Mucosa of descending colon (tissue), 3 donors: ENCODE results near the gene ACP2. TPM values are rescaled to one million over a fixed set of nuclear protein-coding genes. Genes with fewer than 3 reads are reported as not detected.
"Not testable (repeated sequence)": the region's sequence is repeated elsewhere in the genome, so short reads cannot be mapped to it uniquely, and the experiment has no call there.

ENCODE experiments used
- ATAC-seq: fragments of 200-7000 bp; cut with Tn5 transposase; one replicate; pipeline ENCODE4 v1.9.1; 2020; ENCODE audit warnings: mild to moderate bottlenecking, moderate library complexity
- DNase-seq, 3 donors: peaks; one replicate each; pipeline ENCODE4 v3.0.0-alpha.2; 2020
- H3K36me3 ChIP-seq: fragments of 200-600 bp; one replicate; pipeline ENCODE4 v1.8.0; 2021; ENCODE audit warnings: low read depth, mild to moderate bottlenecking
- H3K4me1 ChIP-seq: fragments of 200-600 bp; one replicate; pipeline ENCODE4 v1.8.0; 2021; ENCODE audit warnings: low read depth, mild to moderate bottlenecking
- H3K4me3 ChIP-seq: fragments of 200-600 bp; one replicate; pipeline ENCODE4 v1.8.0; 2021; ENCODE audit warnings: mild to moderate bottlenecking
- H3K9me3 ChIP-seq: fragments of 200-600 bp; one replicate; pipeline ENCODE4 v1.8.0; 2021; ENCODE audit warnings: mild to moderate bottlenecking
- intact Hi-C, 2 donors: fragments of 100-400 bp; cut with DNase I in 1 of 2; cut with micrococcal nuclease in 1 of 2; formaldehyde crosslinking; loops; one replicate each; pipeline versions ENCODE4 v1.11.0 to v1.11.1; 2022; cut with DNase I, micrococcal nuclease
- total RNA-seq, 3 donors: library from RNA; stranded (reverse); fragmentation: NEBNext Ultra II Directional in 2 of 3; extraction: Animal tissue kit (Norgen Biotek cat#: 25700) in 2 of 3; gene quantifications; one replicate each; pipeline versions ENCODE4 v1.2.1 to v1.2.4, GENCODE V29; 2021 to 2023
- TF ChIP-seq, protein P1 (sequence below): fragments of 200-600 bp; IDR thresholded peaks from one replicate; pipeline ENCODE4 v1.8.0; 2022; ENCODE audit warnings: antibody characterized with exemption, mild to moderate bottlenecking
- donor health status: DM: no; HTN: no; CAD: no; lungs with moderate emphysema.
- donor health status: DM: no; HTN: no; CAD: no.
- donor health status: DM: no; HTN: yes; CAD: no.

The ACP2 gene
- total RNA-seq, 3 donors from 2014 or later, result 42.6 to 53.8 (median 51.1) TPM

DNA sequence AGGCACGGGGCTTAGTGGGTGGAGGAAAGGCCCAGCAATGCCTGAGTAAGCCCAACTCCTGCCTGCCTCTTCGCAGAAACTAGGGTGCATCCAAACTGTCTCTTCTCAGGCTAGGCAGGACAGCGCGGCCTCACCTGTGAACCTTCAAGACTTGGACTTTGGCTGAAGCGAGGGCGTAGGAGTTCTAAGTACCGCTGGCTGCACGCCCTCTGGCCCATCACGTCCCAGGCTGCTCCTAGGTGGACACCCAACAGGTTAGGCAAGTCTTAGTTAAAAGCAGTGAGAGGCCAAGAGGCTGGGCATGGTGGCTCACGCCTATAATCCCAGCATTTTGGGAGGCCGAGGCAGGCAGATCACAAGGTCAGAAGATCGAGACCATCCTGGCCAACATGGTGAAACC is 35.7 kb downstream of the ACP2 start:
- H3K4me3 ChIP-seq, result no peak overlapping the region
- ATAC-seq (no peak), DNase-seq (peak; percentile 30 to 58 (median 50))
- peaks cover 17% of the 10 kb centered on the region for H3K4me1 ChIP-seq
- intact Hi-C loops, result no loop called here
- TF ChIP-seq, protein P1, sequence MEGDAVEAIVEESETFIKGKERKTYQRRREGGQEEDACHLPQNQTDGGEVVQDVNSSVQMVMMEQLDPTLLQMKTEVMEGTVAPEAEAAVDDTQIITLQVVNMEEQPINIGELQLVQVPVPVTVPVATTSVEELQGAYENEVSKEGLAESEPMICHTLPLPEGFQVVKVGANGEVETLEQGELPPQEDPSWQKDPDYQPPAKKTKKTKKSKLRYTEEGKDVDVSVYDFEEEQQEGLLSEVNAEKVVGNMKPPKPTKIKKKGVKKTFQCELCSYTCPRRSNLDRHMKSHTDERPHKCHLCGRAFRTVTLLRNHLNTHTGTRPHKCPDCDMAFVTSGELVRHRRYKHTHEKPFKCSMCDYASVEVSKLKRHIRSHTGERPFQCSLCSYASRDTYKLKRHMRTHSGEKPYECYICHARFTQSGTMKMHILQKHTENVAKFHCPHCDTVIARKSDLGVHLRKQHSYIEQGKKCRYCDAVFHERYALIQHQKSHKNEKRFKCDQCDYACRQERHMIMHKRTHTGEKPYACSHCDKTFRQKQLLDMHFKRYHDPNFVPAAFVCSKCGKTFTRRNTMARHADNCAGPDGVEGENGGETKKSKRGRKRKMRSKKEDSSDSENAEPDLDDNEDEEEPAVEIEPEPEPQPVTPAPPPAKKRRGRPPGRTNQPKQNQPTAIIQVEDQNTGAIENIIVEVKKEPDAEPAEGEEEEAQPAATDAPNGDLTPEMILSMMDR, result no peak
- H3K9me3 ChIP-seq, result no peaks in the 10 kb centered on the region
- no peaks in the 10 kb centered on the region for H3K36me3 ChIP-seq

DNA sequence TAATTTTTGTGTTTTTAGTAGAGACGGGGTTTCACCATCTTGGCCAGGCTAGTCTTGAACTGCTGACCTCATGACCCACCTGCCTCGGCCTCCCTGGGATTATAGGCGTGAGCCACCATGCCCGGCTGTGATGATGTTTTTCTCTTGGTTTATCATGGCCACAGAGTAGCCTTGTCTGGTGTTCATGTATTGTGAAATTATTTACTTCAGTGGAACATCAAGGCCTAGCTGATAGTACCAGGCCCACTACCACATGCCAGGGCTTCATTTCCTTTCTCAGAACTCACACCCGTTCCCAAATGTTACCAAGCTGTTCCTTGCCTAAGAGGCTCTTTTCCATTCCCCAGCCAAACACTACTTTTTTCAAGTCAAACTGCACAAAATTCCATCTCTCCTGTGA is 40.0 kb downstream of the ACP2 start:
- no peaks in the 10 kb centered on the region for H3K9me3 ChIP-seq
- intact Hi-C loops, result no loop called here
- H3K4me3 ChIP-seq, result no peak overlapping the region
- no peaks in the 10 kb centered on the region for H3K36me3 ChIP-seq
- ATAC-seq, result no peak
- no peak for DNase-seq
- TF ChIP-seq, protein P1, result no peak
- no peaks in the 10 kb centered on the region for H3K4me1 ChIP-seq

DNA sequence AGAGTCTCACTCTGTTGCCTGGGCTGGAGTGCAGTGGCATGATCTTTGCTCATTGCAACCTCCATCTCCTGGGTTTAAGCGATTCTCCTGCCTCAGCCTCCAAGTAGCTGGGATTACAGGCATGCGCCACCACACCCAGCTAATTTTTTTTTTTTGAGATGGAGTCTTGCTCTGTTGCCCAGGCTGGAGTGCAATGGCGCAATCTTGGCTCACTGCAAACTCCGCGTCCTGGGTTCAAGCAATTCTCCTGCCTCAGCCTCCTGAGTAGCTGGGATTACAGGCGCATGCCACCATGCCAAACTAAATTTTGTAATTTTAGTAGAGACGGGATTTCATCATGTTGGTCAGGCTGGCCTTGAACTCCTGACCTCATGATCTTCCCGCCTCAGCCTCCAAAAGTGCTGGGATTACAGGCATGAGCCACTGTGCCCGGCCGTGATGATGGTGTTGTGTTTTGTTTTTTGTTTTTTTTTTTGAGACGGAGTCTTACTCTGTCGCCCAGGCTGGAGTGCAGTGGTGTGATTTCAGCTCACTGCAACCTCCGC is 40.5 kb downstream of the ACP2 start:
- H3K36me3 ChIP-seq, intact Hi-C loops, H3K4me3 ChIP-seq, ATAC-seq, H3K4me1 ChIP-seq, H3K9me3 ChIP-seq, DNase-seq: not testable (repeated sequence)

DNA sequence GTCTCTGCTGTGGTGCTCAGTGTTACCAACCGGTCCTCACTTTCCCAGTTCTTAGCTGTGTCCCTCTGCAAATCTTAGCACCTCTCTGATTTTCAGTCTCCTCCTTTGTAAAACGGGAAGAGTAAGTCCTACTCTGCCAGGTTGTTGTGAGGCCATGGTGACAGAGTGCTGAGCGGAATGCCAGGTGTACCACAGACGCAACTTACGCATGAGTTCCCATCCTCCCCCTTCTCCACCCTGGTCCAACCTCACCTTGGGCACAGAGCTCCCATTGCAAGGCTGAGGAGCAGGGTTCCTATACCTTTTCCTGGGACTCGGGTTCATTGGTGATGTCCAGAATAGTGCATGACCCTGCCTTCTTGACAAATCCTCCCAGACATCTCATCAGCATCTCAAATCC is 41.2 kb downstream of the ACP2 start:
- TF ChIP-seq, protein P1, result no peak
- Histone ChIP-seq H3K4me1 (no peaks in the 10 kb centered on the region), H3K4me3 (no peak overlapping the region), H3K9me3 (no peaks in the 10 kb centered on the region), H3K36me3 (no peaks in the 10 kb centered on the region)
- no peak for ATAC-seq
- no peak for DNase-seq
- intact Hi-C loops, result no loop called here

DNA sequence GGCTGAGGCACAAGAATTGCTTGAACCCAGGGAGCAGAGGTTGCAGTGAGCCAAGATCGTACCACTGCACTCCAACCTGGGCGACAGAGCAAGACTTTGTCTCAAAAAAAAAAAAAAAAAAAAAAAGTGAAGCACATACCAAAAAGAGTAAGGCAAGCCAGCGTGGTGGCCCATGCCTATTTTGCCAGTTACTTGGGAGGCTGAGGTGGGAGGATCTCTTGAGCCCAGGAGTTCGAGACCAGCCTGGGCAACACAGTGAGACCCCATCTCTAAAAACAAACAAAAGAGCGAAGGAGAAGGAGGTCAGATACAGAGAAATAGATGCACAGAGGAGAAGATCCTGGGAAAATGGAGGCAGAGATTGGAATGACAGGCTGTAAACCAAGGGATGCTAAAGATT is 42.0 kb downstream of the ACP2 start:
- H3K4me1 ChIP-seq, H3K4me3 ChIP-seq, H3K36me3 ChIP-seq, ATAC-seq, intact Hi-C loops, DNase-seq, H3K9me3 ChIP-seq: not testable (repeated sequence)

DNA sequence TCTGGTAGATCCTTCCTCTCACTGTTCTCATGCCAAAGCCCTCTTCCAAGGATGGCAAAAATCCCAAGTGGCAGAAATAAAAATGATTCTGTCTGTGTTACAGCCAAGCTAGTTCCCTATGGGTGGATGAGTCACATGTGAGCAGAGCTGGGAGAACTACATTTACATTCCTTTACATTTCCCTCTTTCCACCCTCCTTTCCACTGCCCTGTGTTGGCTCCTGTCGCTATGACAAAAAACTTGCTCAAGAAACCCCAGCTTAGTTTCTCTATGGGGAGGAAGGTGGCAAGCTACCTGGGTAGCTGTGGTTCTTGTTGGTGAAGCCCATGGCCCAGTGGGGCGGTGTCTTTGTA is 44.0 kb downstream of the ACP2 start:
- no peaks in the 10 kb centered on the region for H3K4me1 ChIP-seq
- intact Hi-C loops, result no loop called here
- TF ChIP-seq, protein P1, result no peak
- no peaks in the 10 kb centered on the region for H3K36me3 ChIP-seq
- ATAC-seq (peak; percentile 20), DNase-seq (no peak)
- no peaks in the 10 kb centered on the region for H3K9me3 ChIP-seq
- no peak overlapping the region for H3K4me3 ChIP-seq

DNA sequence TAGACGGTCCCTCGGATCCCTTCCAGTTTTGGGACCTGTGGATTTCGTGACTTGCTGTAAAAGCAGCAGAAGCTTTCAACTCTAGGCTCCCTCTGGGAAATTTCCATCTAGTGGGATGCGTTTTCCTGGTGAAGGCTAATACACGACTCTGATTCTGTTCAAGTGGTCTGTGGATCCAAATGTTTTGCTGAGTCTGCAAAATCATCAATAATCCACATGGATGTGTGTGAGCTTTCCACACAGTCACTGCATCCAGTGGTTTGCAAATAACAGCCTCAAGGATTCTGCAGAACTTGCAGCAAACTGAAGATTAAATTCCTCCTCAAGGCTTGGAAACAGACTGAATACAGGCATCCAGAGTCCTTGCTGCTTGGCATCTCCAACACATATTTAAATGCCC is 46.0 kb downstream of the ACP2 start:
- intact Hi-C loops, result no loop called here
- Histone ChIP-seq H3K4me3 (no peak overlapping the region), H3K4me1 (no peaks in the 10 kb centered on the region), H3K9me3 (no peaks in the 10 kb centered on the region), H3K36me3 (no peaks in the 10 kb centered on the region)
- DNase-seq, result no peak
- TF ChIP-seq, protein P1, result no peak
- no peak for ATAC-seq
